Erythroblast (primary cell): Measurements from ENCODE around the gene INS.

Experiments
- GATA1 ChIP-seq: IDR thresholded peaks from 2 replicates; pipeline ENCODE4 v1.6.1; 2011; ENCODE audit warnings: low read depth, mild to moderate bottlenecking, control low read depth, low read length, moderate library complexity
- POLR2A ChIP-seq: IDR thresholded peaks from 2 replicates; pipeline ENCODE4 v1.6.1; 2011; ENCODE audit warnings: mild to moderate bottlenecking, low read length

GRCh38 chr11:2164081-2164480, 3.1 kb upstream of the INS start:
- TF ChIP-seq POLR2A (no peak), GATA1 (no peak)
